CD4-positive, alpha-beta memory T cell (primary cell): ENCODE measurements around the gene IPMK. TPM values are rescaled to one million over a fixed set of nuclear protein-coding genes. Genes with fewer than 3 reads are reported as not detected.
A peak's percentile ranks its signal among the peaks of the same experiment; 100 is the strongest.

ENCODE experiments used
- CTCF ChIA-PET: fragments of 350-600 bp; sonication (Branson Sonifier 250); formaldehyde crosslinking; loops from one replicate; lab custom pipeline; 2021; ENCODE audit warnings: inconsistent platforms; ENCODE audit not compliant: partially characterized antibody; lab: Charles Lee
- POLR2A ChIA-PET: fragments of 350-600 bp; sonication (Branson Sonifier 250); formaldehyde crosslinking; loops from one replicate; lab custom pipeline; 2021; ENCODE audit not compliant: partially characterized antibody; lab: Charles Lee
- DNase-seq, 5 donors: peaks; one replicate each; pipeline versions ENCODE4 v3.0.0 to v3.0.0-alpha.2; 2020 to 2022; ENCODE audit warnings: mixed read lengths in 1 of 5
- H3K27ac ChIP-seq: one replicate; pipeline ENCODE4 v1.7.0; 2013; ENCODE audit warnings: low read depth, low read length
- H3K27me3 ChIP-seq: 2 replicates; pipeline ENCODE4 v1.7.0; 2013; ENCODE audit warnings: mild to moderate bottlenecking, low read length, moderate library complexity; ENCODE audit not compliant: insufficient read depth
- H3K36me3 ChIP-seq: 2 replicates; pipeline ENCODE4 v1.7.0; 2013; ENCODE audit warnings: mild to moderate bottlenecking, low read length, moderate library complexity; ENCODE audit not compliant: insufficient read depth
- H3K4me1 ChIP-seq: 2 replicates; pipeline ENCODE4 v1.7.0; 2013; ENCODE audit warnings: mild to moderate bottlenecking, low read length, moderate library complexity; ENCODE audit not compliant: insufficient read depth
- H3K4me3 ChIP-seq, 2 donors: one replicate each; pipeline ENCODE4 v1.7.0; 2013; ENCODE audit warnings: low read length in 2 of 2, mild to moderate bottlenecking in 1 of 2
- H3K9me3 ChIP-seq, 2 donors: one replicate each; pipeline ENCODE4 v1.7.0; 2013; ENCODE audit warnings: low read length in 2 of 2, control low read depth in 1 of 2; ENCODE audit not compliant: control insufficient read depth in 1 of 2
- H3K27ac Mint-ChIP-seq, 7 donors: one replicate each; pipeline ENCODE4 v1.8.0; 2020 to 2021; ENCODE audit warnings: mixed read lengths in 7 of 7, mild to moderate bottlenecking in 6 of 7, inconsistent platforms in 3 of 7, moderate library complexity in 3 of 7
- H3K27me3 Mint-ChIP-seq, 2 donors: one replicate each; pipeline ENCODE4 v1.8.0; 2020 to 2021; ENCODE audit warnings: mixed read lengths in 2 of 2
- H3K36me3 Mint-ChIP-seq, 2 donors: one replicate each; pipeline ENCODE4 v1.8.0; 2020 to 2021; ENCODE audit warnings: mixed read lengths in 2 of 2, inconsistent platforms in 1 of 2, mild to moderate bottlenecking in 1 of 2
- H3K4me1 Mint-ChIP-seq, 4 donors: one replicate each; pipeline ENCODE4 v1.8.0; 2020 to 2021; ENCODE audit warnings: mixed read lengths in 4 of 4, mild to moderate bottlenecking in 1 of 4
- H3K4me3 Mint-ChIP-seq, 8 donors: one replicate each; pipeline ENCODE4 v1.8.0; 2020 to 2021; ENCODE audit warnings: mixed read lengths in 8 of 8, mild to moderate bottlenecking in 7 of 8, moderate library complexity in 6 of 8, inconsistent platforms in 3 of 8
- H3K9me3 Mint-ChIP-seq, 8 donors: one replicate each; pipeline ENCODE4 v1.8.0; 2020 to 2021; ENCODE audit warnings: mixed read lengths in 8 of 8, mild to moderate bottlenecking in 5 of 8, inconsistent platforms in 3 of 8, moderate library complexity in 1 of 8
- intact Hi-C: fragments of 100-400 bp; cut with micrococcal nuclease; formaldehyde crosslinking; loops from one replicate; pipeline ENCODE4 v1.15.1; 2023
- polyA plus RNA-seq, 2 donors: library from polyadenylated mRNA; unstranded; fragments of 300-500 nt; fragmentation: Illumina TruSeq; gene quantifications; one replicate each; pipeline ENCODE4 v1.2.3, GENCODE V29; 2021
- total RNA-seq, 2 experiments: library from RNA; stranded (reverse); gene quantifications; one replicate each; pipeline ENCODE4 v1.2.3, GENCODE V29; 2021

Gene IPMK
- total and polyA plus RNA-seq, 4 experiments from 2014 or later = 1.2 to 6.5 (median 4.1) TPM

GRCh38 chr10:58143944-58144343, 123.8 kb downstream of the IPMK start:
- Histone ChIP-seq H3K27ac (no peak overlapping the region), H3K4me3 (no peak overlapping the region), H3K4me1 (no peaks in the 10 kb centered on the region), H3K9me3 (no peaks in the 10 kb centered on the region), H3K36me3 (no peaks in the 10 kb centered on the region), H3K27me3 (no peaks in the 10 kb centered on the region)
- intact Hi-C loops = no loop called here
- H3K9me3 Mint-ChIP-seq = peaks cover 0 to 4% (median 0%) of the 10 kb centered on the region in 8 donors
- DNase-seq = no peak
- H3K27me3 Mint-ChIP-seq = peaks cover 0 to 3% of the 10 kb centered on the region in 2 donors
- H3K27ac Mint-ChIP-seq = peak overlapping the region in 1 of 7 donors; percentile 33
- CTCF ChIA-PET = interaction anchor here (0.6 kb wide), 1 partner anchor 32 kb away, joined by 3 read pairs; no protein-coding TSS in a partner anchor
- H3K4me3 Mint-ChIP-seq = no peak overlapping the region
- POLR2A ChIA-PET = no interaction called here
- peaks cover 0 to 7% (median 2%) of the 10 kb centered on the region in 4 donors for H3K4me1 Mint-ChIP-seq
- H3K36me3 Mint-ChIP-seq = no peaks in the 10 kb centered on the region

Other genes with a start within 250 kb of the IPMK start
- gene CISD1, start 1.3 kb upstream of the IPMK start, total RNA-seq = 10 to 100 TPM; 13.7 to 15.8 TPM
- 10 to 100 TPM; 48.9 to 61.1 TPM for gene CISD1, start 1.3 kb upstream of the IPMK start, polyA plus RNA-seq
- gene UBE2D1, start 67.1 kb upstream of the IPMK start, total RNA-seq = 10 to 100 TPM; 13.4 to 13.6 TPM
- 10 to 100 TPM; 20.8 to 23.4 TPM for gene UBE2D1, start 67.1 kb upstream of the IPMK start, polyA plus RNA-seq
- 10 to 100 TPM; 45.6 to 52.1 TPM for gene TFAM, start 117.5 kb upstream of the IPMK start, total RNA-seq
- 10 to 100 TPM; 28.5 to 42.6 TPM for gene TFAM, start 117.5 kb upstream of the IPMK start, polyA plus RNA-seq
- not detected for gene BICC1, start 245.0 kb upstream of the IPMK start, total RNA-seq
- gene BICC1, start 245.0 kb upstream of the IPMK start, polyA plus RNA-seq = not detected